Body of pancreas (tissue), 4 donors: ENCODE data around the gene HS3ST6. TPM values are rescaled to one million over a fixed set of nuclear protein-coding genes. Genes with fewer than 3 reads are reported as not detected.

ENCODE experiments used
- ATAC-seq: fragments of 150-250 bp; one replicate; pipeline ENCODE4 v1.9.1; 2016
- DNase-seq, 4 donors: peaks; one replicate each; pipeline ENCODE4 v3.0.0-alpha.2; 2019
- H3K27ac ChIP-seq, 4 donors: fragments of 200-600 bp; sonication (generic); 1 replicate in 3 of 4; 2 replicates in 1 of 4; pipeline versions ENCODE4 v1.5.1 to v1.6.1; 2016 to 2019; ENCODE audit warnings: mild to moderate bottlenecking in 1 of 4, mixed read lengths in 1 of 4, moderate library complexity in 1 of 4
- H3K27me3 ChIP-seq, 2 donors: fragments of 200-600 bp; sonication (generic); one replicate each; pipeline ENCODE4 v1.6.0; 2016; ENCODE audit warnings: mild to moderate bottlenecking in 1 of 2
- H3K36me3 ChIP-seq, 2 donors: fragments of 200-600 bp; sonication (generic); replicated peaks in 1 of 2; 2 replicates each; pipeline ENCODE4 v1.5.1; 2016; ENCODE audit warnings: low read depth in 2 of 2; ENCODE audit not compliant: insufficient read depth in 1 of 2
- H3K4me1 ChIP-seq: fragments of 200-600 bp; sonication (generic); one replicate; pipeline ENCODE4 v1.6.0; 2016
- H3K4me3 ChIP-seq, 2 donors: fragments of 200-600 bp; sonication (generic); 1 replicate in 1 of 2; 2 replicates in 1 of 2; pipeline ENCODE4 v1.5.1; 2016 to 2019
- H3K9me3 ChIP-seq, 3 donors: fragments of 200-600 bp; sonication (generic); 1 replicate in 2 of 3; 2 replicates in 1 of 3; pipeline ENCODE4 v1.5.1; 2016
- POLR2A ChIP-seq, 3 donors: fragments of 450-650 bp; IDR thresholded peaks; one replicate each; pipeline ENCODE4 v1.6.1; 2016; ENCODE audit warnings: antibody characterized with exemption in 3 of 3, mild to moderate bottlenecking in 2 of 3
- WGBS, 2 donors: methylation state at CpG; one replicate each; pipeline ENCODE4 v1.1.5; 2017; 5-methylcytosine and 5-hydroxymethylcytosine counted together
- intact Hi-C: fragments of 100-400 bp; cut with DNase I; formaldehyde crosslinking; loops from one replicate; pipeline ENCODE4 v1.15.1; 2023
- total RNA-seq, 2 donors: library from RNA; depleted of rRNA; stranded (reverse); fragments of >200 nt; gene quantifications; one replicate each; pipeline ENCODE4 v1.1.0, GENCODE V29; 2016
- TF ChIP-seq, protein P1 (sequence below), 7 experiments: fragments of 450-650 bp in 4 of 7; fragments of 200-600 bp in 3 of 7; sonication (generic) in 3 of 7; IDR thresholded peaks; one replicate each; pipeline ENCODE4 v1.5.1; 2016 to 2019; ENCODE audit warnings: antibody characterized with exemption in 7 of 7

The HS3ST6 gene
- total RNA-seq, 2 donors from 2014 or later, result not detected

DNA sequence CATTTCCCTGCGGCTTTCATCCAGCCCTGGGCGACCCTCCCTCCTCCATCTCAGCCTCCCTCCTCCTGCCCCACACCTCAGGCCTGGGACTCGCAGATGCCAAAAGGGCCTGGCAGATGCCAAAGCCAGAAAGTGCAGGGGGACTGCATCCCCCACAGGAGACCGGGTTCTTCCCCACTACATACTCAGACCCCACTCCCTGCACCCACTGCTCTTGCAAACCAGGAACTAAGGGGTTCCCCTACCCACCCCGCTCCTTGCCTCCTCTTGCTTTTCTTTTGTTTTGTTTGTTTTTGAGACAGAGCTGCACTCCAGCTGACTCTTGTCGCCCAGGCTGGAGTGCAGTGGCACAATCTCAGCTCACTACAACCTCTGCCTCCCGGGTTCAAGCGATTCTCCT is 3.2 kb downstream of the HS3ST6 start:
- H3K27me3 ChIP-seq, result peaks cover 0 to 27% of the 10 kb centered on the region in 2 donors
- no peak for ATAC-seq
- no peaks in the 10 kb centered on the region for H3K36me3 ChIP-seq
- no peak overlapping the region for H3K27ac ChIP-seq
- no peak for TF ChIP-seq POLR2A (IDR thresholded peaks at IDR 0.05)
- TF ChIP-seq, protein P1, sequence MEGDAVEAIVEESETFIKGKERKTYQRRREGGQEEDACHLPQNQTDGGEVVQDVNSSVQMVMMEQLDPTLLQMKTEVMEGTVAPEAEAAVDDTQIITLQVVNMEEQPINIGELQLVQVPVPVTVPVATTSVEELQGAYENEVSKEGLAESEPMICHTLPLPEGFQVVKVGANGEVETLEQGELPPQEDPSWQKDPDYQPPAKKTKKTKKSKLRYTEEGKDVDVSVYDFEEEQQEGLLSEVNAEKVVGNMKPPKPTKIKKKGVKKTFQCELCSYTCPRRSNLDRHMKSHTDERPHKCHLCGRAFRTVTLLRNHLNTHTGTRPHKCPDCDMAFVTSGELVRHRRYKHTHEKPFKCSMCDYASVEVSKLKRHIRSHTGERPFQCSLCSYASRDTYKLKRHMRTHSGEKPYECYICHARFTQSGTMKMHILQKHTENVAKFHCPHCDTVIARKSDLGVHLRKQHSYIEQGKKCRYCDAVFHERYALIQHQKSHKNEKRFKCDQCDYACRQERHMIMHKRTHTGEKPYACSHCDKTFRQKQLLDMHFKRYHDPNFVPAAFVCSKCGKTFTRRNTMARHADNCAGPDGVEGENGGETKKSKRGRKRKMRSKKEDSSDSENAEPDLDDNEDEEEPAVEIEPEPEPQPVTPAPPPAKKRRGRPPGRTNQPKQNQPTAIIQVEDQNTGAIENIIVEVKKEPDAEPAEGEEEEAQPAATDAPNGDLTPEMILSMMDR (IDR thresholded peaks at IDR 0.05), result no peak
- 80 to 85% methylated on average over 8 of the region's 8 CpGs for WGBS, 2 donors
- intact Hi-C loops, result no loop called here
- H3K4me1 ChIP-seq, result peaks cover 25% of the 10 kb centered on the region
- no peaks in the 10 kb centered on the region for H3K9me3 ChIP-seq
- H3K4me3 ChIP-seq, result no peak overlapping the region
- no peak for DNase-seq

DNA sequence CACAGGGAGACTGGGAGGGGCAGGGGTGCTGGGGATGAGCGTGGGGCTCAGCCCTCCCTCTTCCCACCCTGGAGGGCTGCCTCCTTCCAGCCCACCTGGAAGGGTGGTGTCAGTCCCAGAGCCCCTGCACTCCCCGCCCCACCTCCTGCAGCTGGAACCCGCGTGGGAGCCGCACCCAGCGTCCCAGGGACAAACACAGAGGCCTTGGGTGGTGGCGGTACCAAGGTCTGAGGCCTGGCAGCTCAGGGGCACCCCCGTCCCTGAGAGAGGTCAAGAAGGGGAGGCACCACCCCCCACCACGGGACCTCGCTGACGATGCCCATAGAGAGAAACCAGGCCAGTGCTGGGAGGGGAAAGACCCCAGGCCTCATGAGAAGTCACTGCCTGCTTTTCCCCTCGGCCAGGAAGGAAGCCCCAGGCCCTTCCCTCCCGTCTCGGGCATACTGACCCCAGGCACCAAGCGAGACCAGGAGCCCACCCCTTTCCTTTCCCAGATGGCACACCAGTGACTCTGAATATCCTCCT is 4.1 kb downstream of the HS3ST6 start:
- H3K4me3 ChIP-seq, result no peak overlapping the region
- ATAC-seq (no peak), DNase-seq (no peak)
- intact Hi-C loops, result no loop called here
- no peak overlapping the region for H3K27ac ChIP-seq
- WGBS, 2 donors, result 62% methylated on average over 15 of the region's 15 CpGs; no CpG with 5 or more reads in 1 of the 2 donors
- TF ChIP-seq, protein P1 (IDR thresholded peaks at IDR 0.05), result no peak
- TF ChIP-seq POLR2A (IDR thresholded peaks at IDR 0.05), result no peak
- H3K27me3 ChIP-seq, result peaks cover 0 to 20% of the 10 kb centered on the region in 2 donors
- H3K9me3 ChIP-seq, result no peaks in the 10 kb centered on the region
- peaks cover 25% of the 10 kb centered on the region for H3K4me1 ChIP-seq
- H3K36me3 ChIP-seq, result no peaks in the 10 kb centered on the region

DNA sequence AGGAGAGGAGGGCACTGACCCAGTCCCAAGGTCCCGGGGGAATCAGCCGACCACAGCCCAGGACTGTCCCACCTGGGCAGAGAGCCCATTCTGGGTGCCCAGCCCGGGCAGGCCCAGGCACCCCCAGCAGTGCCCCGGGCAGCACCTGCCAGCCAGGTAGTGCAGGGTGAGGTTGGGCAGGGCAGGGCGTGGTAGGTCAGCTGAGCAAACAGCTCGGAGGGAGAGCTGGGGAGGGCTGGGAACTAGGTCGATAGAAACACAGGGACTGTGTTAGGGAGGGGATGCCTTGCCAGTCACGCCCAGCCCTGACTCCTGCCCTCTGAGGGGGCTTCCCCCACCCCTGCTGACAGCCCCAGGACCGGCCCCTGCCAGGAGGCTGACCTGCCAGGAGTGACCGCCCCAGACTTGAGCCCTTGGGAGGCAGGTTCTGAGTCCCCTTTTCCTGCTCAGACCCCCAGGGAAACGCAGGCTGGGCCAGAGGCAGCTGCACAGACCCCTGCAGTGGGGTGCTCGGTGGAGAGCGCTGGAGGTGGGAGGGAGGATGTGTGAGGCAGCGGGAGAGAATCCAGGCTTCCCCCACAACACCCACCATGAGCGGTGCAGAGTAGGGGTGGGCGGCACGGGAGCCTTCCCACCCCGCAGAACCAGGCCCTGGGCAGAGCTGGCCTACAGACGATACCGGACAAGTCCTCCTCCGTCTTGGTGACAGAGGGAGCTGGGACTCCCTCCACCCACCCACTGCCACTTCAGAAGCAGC is 4.7 kb downstream of the HS3ST6 start:
- 26 to 46% methylated on average over 12 to 21 of the region's 21 CpGs for WGBS, 2 donors
- Histone ChIP-seq H3K4me1 (peaks cover 21% of the 10 kb centered on the region), H3K9me3 (no peaks in the 10 kb centered on the region), H3K4me3 (no peak overlapping the region), H3K27me3 (peaks cover 0 to 14% of the 10 kb centered on the region in 2 donors), H3K36me3 (no peaks in the 10 kb centered on the region), H3K27ac (peak overlapping the region in 1 of 4 donors; percentile 13)
- TF ChIP-seq POLR2A (IDR thresholded peaks at IDR 0.05), result no peak
- TF ChIP-seq, protein P1 (IDR thresholded peaks at IDR 0.05), result no peak
- intact Hi-C loops, result no loop called here
- DNase-seq (peak; percentile 67 to 86 (median 82)), ATAC-seq (peak; percentile 91)

DNA sequence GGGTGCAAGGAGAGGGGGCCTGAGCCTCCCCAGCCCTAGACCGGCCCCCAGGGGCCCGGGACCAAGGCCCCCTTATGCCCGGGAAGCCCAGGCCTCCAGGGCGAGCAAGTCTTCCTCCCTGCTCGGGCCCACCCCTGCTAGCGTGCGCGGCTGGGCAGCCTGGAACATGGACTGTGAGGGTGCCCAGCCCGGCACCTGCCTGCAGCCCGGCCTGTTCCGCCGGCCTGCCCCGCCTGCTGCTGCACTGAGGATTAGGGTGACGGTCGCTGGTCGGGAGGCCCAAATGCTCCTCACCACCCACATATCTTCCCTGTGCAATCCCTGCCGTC is 6.0 kb downstream of the HS3ST6 start:
- intact Hi-C loops, result no loop called here
- peaks cover 0 to 7% of the 10 kb centered on the region in 2 donors for H3K27me3 ChIP-seq

More for the DNA sequence above, 6.0 kb downstream of the HS3ST6 start:
- TF ChIP-seq POLR2A (IDR thresholded peaks at IDR 0.05), result no peak
- TF ChIP-seq, protein P1 (IDR thresholded peaks at IDR 0.05), result no peak
- no peak overlapping the region for H3K27ac ChIP-seq
- DNase-seq (no peak), ATAC-seq (no peak)
- H3K36me3 ChIP-seq, result no peaks in the 10 kb centered on the region
- no peak overlapping the region for H3K4me3 ChIP-seq
- H3K9me3 ChIP-seq, result no peaks in the 10 kb centered on the region
- H3K4me1 ChIP-seq, result peaks cover 13% of the 10 kb centered on the region
- WGBS, 2 donors, result 93 to 97% methylated on average over 12 to 17 of the region's 17 CpGs
